ENCODE results near the gene BCAR3.

BCAR3 gene

GRCh38 chr1:93549131-93549530 is 132.5 kb downstream of the BCAR3 start:
- DNase-seq (ENCODE audit: low read depth in 2 of 2), result no peak

- no peak for DNase-seq (ENCODE audit: low read depth in 2 of 2)
These were observed 135.3 kb downstream of the BCAR3 start for GRCh38 chr1:93546162-93546863.

- no peak for DNase-seq (ENCODE audit: low read depth in 2 of 2)
These were observed 139.2 kb downstream of the BCAR3 start for GRCh38 chr1:93542398-93542797.

GRCh38 chr1:93541045-93541444 is 140.6 kb downstream of the BCAR3 start:
- no peak for DNase-seq (ENCODE audit: low read depth in 2 of 2)

- DNase-seq (ENCODE audit: low read depth in 2 of 2), result no peak
These were observed 143.7 kb downstream of the BCAR3 start for GRCh38 chr1:93537924-93538323.

GRCh38 chr1:93537396-93537795 is 144.2 kb downstream of the BCAR3 start:
- no peak for DNase-seq (ENCODE audit: low read depth in 2 of 2)

- DNase-seq (ENCODE audit: low read depth in 2 of 2), result no peak
These were observed 148.0 kb downstream of the BCAR3 start for GRCh38 chr1:93533677-93534076.

GRCh38 chr1:93532780-93533378 is 148.8 kb downstream of the BCAR3 start:
- no peak for DNase-seq (ENCODE audit: low read depth in 2 of 2)

GRCh38 chr1:93531193-93531592 is 150.4 kb downstream of the BCAR3 start:
- DNase-seq (ENCODE audit: low read depth in 2 of 2), result no peak

GRCh38 chr1:93528412-93528811 is 153.2 kb downstream of the BCAR3 start:
- no peak for DNase-seq (ENCODE audit: low read depth in 2 of 2)

- DNase-seq (ENCODE audit: low read depth in 2 of 2), result no peak
These were observed 155.2 kb downstream of the BCAR3 start for GRCh38 chr1:93526431-93526830.

- no peak for DNase-seq (ENCODE audit: low read depth in 2 of 2)
These were observed 156.2 kb downstream of the BCAR3 start for GRCh38 chr1:93525431-93525830.

- DNase-seq (ENCODE audit: low read depth in 2 of 2), result no peak
These were observed 158.9 kb downstream of the BCAR3 start for GRCh38 chr1:93522721-93523120.

- DNase-seq (ENCODE audit: low read depth in 2 of 2), result no peak
These were observed 160.0 kb downstream of the BCAR3 start for GRCh38 chr1:93521618-93522017.

- DNase-seq (ENCODE audit: low read depth in 2 of 2), result no peak
These were observed 162.3 kb downstream of the BCAR3 start for GRCh38 chr1:93519199-93519829.

- no peak for DNase-seq (ENCODE audit: low read depth in 2 of 2)
These were observed 163.1 kb downstream of the BCAR3 start for GRCh38 chr1:93518516-93518915.

- DNase-seq (ENCODE audit: low read depth in 2 of 2), result no peak
These were observed 165.5 kb downstream of the BCAR3 start for GRCh38 chr1:93516164-93516563.

Data from stimulated activated CD4-positive, alpha-beta T cell treated with anti-CD3 and anti-CD28 coated beads, Interleukin-15, amount 100 ng/mL, for 48 hours (primary cell).